BE2C (cell line): Measurements from ENCODE around the gene INHBC.

Experiments used
- DNase-seq: peaks from one replicate; pipeline ENCODE4 v3.0.0-alpha.2; 2020
- H3K27me3 ChIP-seq: fragments of 250-450 bp; sonication (Bioruptor Pico); 2 replicates; pipeline ENCODE4 v1.5.1; 2020; ENCODE audit warnings: mild to moderate bottlenecking
- H3K36me3 ChIP-seq: fragments of 250-450 bp; sonication (Bioruptor Pico); 2 replicates; pipeline ENCODE4 v1.5.1; 2020; ENCODE audit warnings: mild to moderate bottlenecking
- H3K4me1 ChIP-seq: fragments of 250-450 bp; sonication (Bioruptor Pico); 2 replicates; pipeline ENCODE4 v1.5.1; 2020
- H3K4me3 ChIP-seq: 2 replicates; pipeline ENCODE4 v1.5.1; 2011; ENCODE audit warnings: low read depth, low read length
- H3K9me3 ChIP-seq: fragments of 250-450 bp; sonication (Bioruptor Pico); 2 replicates; pipeline ENCODE4 v1.5.1; 2020
- TF ChIP-seq, protein P1 (sequence below): IDR thresholded peaks from 2 replicates; pipeline ENCODE4 v1.5.1; 2012; ENCODE audit warnings: mild to moderate bottlenecking, low read depth, low read length

Gene INHBC

DNA sequence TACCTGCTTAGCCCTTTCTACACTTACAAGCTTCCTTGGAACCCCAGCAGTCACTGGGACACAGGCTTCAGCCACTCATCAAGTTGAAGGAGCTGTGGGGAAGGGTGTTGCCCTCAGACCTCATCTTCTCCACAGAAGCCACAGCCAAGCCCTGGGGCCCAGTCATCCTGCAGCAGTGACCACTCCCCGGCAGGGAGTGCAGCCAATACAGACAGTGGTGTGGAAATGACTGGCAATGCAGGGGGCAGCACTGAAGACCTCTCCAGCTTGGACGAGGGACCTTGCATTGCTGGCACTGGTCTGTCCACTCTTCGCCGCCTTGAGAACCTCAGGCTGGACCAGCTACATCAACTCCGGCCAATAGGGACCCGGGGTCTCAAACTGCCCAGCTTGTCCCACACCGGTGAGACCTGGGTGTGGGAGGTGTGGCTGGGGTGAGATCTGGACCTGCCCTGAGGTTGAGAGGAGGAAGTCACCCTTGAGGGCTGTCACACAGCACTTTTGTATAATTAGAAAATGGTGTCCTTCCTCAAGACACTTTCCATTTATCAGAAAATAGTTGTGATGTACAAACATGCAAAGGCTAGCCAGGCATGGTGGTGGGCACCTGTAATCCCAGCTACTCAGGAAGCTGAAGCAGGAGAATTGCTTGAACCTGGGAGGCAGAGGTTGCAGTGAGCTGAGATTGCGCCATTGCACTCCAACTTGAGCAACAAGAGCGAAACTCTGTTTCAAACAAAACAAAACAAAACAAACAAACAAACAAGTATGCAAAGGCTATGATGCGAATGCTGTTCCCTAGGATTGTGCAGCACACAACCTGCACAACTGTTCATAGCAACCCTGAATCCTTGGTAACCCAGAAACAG is 34.9 kb downstream of the INHBC start:
- no peaks in the 10 kb centered on the region for H3K36me3 ChIP-seq
- TF ChIP-seq, protein P1, sequence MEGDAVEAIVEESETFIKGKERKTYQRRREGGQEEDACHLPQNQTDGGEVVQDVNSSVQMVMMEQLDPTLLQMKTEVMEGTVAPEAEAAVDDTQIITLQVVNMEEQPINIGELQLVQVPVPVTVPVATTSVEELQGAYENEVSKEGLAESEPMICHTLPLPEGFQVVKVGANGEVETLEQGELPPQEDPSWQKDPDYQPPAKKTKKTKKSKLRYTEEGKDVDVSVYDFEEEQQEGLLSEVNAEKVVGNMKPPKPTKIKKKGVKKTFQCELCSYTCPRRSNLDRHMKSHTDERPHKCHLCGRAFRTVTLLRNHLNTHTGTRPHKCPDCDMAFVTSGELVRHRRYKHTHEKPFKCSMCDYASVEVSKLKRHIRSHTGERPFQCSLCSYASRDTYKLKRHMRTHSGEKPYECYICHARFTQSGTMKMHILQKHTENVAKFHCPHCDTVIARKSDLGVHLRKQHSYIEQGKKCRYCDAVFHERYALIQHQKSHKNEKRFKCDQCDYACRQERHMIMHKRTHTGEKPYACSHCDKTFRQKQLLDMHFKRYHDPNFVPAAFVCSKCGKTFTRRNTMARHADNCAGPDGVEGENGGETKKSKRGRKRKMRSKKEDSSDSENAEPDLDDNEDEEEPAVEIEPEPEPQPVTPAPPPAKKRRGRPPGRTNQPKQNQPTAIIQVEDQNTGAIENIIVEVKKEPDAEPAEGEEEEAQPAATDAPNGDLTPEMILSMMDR, result no peak
- DNase-seq, result no peak
- H3K4me1 ChIP-seq, result no peaks in the 10 kb centered on the region
- H3K9me3 ChIP-seq, result no peaks in the 10 kb centered on the region
- no peak overlapping the region for H3K4me3 ChIP-seq
- H3K27me3 ChIP-seq, result peaks cover 98% of the 10 kb centered on the region

DNA sequence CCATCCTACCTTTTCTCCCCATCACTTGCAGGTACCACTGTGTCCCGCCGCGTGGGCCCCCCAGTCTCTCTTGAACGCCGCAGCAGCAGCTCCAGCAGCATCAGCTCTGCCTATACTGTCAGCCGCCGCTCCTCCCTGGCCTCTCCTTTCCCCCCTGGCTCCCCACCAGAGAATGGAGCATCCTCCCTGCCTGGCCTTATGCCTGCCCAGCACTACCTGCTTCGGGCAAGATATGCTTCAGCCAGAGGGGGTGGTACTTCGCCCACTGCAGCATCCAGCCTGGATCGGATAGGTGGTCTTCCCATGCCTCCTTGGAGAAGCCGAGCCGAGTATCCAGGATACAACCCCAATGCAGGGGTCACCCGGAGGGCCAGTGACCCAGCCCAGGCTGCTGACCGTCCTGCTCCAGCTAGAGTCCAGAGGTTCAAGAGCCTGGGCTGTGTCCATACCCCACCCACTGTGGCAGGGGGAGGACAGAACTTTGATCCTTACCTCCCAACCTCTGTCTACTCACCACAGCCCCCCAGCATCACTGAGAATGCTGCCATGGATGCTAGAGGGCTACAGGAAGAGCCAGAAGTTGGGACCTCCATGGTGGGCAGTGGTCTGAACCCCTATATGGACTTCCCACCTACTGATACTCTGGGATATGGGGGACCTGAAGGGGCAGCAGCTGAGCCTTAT is 35.8 kb downstream of the INHBC start:
- no peak for DNase-seq
- no peaks in the 10 kb centered on the region for H3K36me3 ChIP-seq
- no peak overlapping the region for H3K4me3 ChIP-seq
- TF ChIP-seq, protein P1, result no peak
- H3K4me1 ChIP-seq, result no peaks in the 10 kb centered on the region
- H3K9me3 ChIP-seq, result no peaks in the 10 kb centered on the region
- peaks cover 98% of the 10 kb centered on the region for H3K27me3 ChIP-seq

DNA sequence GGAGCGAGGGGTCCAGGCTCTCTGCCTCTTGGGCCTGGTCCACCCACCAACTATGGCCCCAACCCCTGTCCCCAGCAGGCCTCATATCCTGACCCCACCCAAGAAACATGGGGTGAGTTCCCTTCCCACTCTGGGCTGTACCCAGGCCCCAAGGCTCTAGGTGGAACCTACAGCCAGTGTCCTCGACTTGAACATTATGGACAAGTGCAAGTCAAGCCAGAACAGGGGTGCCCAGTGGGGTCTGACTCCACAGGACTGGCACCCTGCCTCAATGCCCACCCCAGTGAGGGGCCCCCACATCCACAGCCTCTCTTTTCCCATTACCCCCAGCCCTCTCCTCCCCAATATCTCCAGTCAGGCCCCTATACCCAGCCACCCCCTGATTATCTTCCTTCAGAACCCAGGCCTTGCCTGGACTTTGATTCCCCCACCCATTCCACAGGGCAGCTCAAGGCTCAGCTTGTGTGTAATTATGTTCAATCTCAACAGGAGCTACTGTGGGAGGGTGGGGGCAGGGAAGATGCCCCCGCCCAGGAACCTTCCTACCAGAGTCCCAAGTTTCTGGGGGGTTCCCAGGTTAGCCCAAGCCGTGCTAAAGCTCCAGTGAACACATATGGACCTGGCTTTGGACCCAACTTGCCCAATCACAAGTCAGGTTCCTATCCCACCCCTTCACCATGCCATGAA is 36.5 kb downstream of the INHBC start:
- Histone ChIP-seq H3K36me3 (no peaks in the 10 kb centered on the region), H3K4me3 (no peak overlapping the region), H3K27me3 (peaks cover 98% of the 10 kb centered on the region), H3K9me3 (no peaks in the 10 kb centered on the region), H3K4me1 (no peaks in the 10 kb centered on the region)
- DNase-seq, result no peak
- TF ChIP-seq, protein P1, result no peak

DNA sequence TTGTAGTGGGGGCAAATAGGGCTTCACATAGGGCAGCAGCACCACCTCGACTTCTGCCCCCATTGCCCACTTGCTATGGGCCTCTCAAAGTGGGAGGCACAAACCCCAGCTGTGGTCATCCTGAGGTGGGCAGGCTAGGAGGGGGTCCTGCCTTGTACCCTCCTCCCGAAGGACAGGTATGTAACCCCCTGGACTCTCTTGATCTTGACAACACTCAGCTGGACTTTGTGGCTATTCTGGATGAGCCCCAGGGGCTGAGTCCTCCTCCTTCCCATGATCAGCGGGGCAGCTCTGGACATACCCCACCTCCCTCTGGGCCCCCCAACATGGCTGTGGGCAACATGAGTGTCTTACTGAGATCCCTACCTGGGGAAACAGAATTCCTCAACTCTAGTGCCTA is 37.1 kb downstream of the INHBC start:
- Histone ChIP-seq H3K36me3 (no peaks in the 10 kb centered on the region), H3K27me3 (peaks cover 98% of the 10 kb centered on the region), H3K4me3 (no peak overlapping the region), H3K9me3 (no peaks in the 10 kb centered on the region), H3K4me1 (no peaks in the 10 kb centered on the region)
- DNase-seq, result no peak
- TF ChIP-seq, protein P1, result no peak

DNA sequence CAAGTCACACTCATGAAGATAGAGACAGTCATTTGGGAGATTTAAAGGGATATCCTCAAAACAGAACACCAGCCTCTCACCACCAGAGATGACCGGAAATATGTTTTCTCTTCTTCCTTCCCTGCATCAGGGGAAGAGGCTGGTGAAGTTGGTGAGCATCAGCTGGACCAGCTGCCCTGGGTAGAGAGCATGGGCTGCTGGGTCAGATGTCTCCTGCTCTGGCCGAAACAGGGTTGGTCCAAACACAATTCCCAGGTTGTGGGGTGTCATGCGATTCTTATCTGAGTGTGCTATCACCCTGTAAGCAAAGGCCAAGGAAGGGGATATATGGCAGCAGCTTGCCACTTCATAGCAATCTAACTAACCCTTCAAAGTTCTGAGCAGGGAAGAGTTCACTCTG is 37.8 kb downstream of the INHBC start:
- Histone ChIP-seq H3K9me3 (no peaks in the 10 kb centered on the region), H3K4me1 (no peaks in the 10 kb centered on the region), H3K27me3 (peaks cover 98% of the 10 kb centered on the region), H3K36me3 (no peaks in the 10 kb centered on the region), H3K4me3 (no peak overlapping the region)
- no peak for DNase-seq
- TF ChIP-seq, protein P1, result no peak

DNA sequence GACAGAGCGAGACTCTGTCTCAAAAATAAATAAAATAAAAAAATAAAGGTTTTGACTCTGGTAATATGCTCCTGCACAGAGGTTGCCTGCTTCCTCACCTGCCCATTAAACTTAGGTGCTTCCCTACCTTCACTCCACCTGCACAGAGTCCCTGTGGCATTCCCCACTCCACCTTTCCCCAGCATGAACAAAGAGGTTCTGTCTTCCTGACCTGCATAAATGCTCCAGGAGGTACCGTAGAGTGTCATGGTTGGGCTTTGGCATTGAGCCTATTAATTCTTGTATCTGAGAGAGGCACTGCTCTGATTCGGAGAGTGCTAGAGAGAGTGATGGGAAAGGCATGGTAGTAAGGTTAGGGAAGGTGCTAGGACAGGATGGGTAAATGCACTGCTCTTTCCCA is 38.8 kb downstream of the INHBC start:
- Histone ChIP-seq H3K9me3 (no peaks in the 10 kb centered on the region), H3K4me1 (no peaks in the 10 kb centered on the region), H3K36me3 (no peaks in the 10 kb centered on the region), H3K4me3 (no peak overlapping the region), H3K27me3 (peaks cover 97% of the 10 kb centered on the region)
- TF ChIP-seq, protein P1, result no peak
- no peak for DNase-seq
